HG03565 (cell line): ENCODE data around the gene ZNF765.
"Not testable (repeated sequence)": the region's sequence is repeated elsewhere in the genome, so short reads cannot be mapped to it uniquely, and the experiment has no call there.

Experiments used
- ATAC-seq: cut with Tn5 transposase; IDR thresholded peaks from one replicate; pipeline ENCODE4 v1.9.1; 2021; ENCODE audit warnings: mild to moderate bottlenecking, moderate library complexity; ENCODE audit not compliant: unreplicated experiment

Gene ZNF765

GRCh38 chr19:53394974-53395839, at the start of gene ZNF765:
Gene ZNF765, plus strand, starts transcription at chr19:53395149. Its CDS starts 2,867 bp downstream, at chr19:53398016.
- peak; percentile 82 for ATAC-seq

GRCh38 chr19:53355739-53356138, 39.2 kb upstream of the ZNF765 start:
- no peak for ATAC-seq

GRCh38 chr19:53357821-53358581, 36.9 kb upstream of the ZNF765 start:
- ATAC-seq, result no peak

GRCh38 chr19:53360056-53360455, 34.9 kb upstream of the ZNF765 start:
- ATAC-seq, result not testable (repeated sequence)

- peak; percentile 89 for ATAC-seq
Measured at GRCh38 chr19:53365134-53365898, 29.6 kb upstream of the ZNF765 start, which contains the start of gene ZNF525. Gene ZNF525, plus strand, starts transcription at chr19:53365705. Its CDS starts 6,577 bp downstream, at chr19:53372282.

GRCh38 chr19:53365899-53366493, 29.0 kb upstream of the ZNF765 start:
- ATAC-seq, result peak; percentile 22

GRCh38 chr19:53372196-53372595, 22.8 kb upstream of the ZNF765 start:
- ATAC-seq, result no peak

- ATAC-seq, result no peak
Measured at GRCh38 chr19:53374288-53374687, 20.7 kb upstream of the ZNF765 start.

- ATAC-seq, result no peak
Measured at GRCh38 chr19:53374743-53375142, 20.2 kb upstream of the ZNF765 start.

GRCh38 chr19:53381376-53381775, 13.6 kb upstream of the ZNF765 start:
- ATAC-seq, result no peak

GRCh38 chr19:53388168-53388567, 6.8 kb upstream of the ZNF765 start:
- ATAC-seq, result no peak

GRCh38 chr19:53388904-53389303, 6.0 kb upstream of the ZNF765 start:
- no peak for ATAC-seq

GRCh38 chr19:53389571-53389970, 5.4 kb upstream of the ZNF765 start:
- ATAC-seq, result no peak

GRCh38 chr19:53389978-53390377, 5.0 kb upstream of the ZNF765 start:
- ATAC-seq, result no peak

- no peak for ATAC-seq
Measured at GRCh38 chr19:53394522-53394973, 401 bp upstream of the ZNF765 start.

- not testable (repeated sequence) for ATAC-seq
Measured at GRCh38 chr19:53395840-53396524, 1.0 kb downstream of the ZNF765 start.

- ATAC-seq, result no peak
Measured at GRCh38 chr19:53396525-53396868, 1.5 kb downstream of the ZNF765 start.

- ATAC-seq, result not testable (repeated sequence)
Measured at GRCh38 chr19:53397918-53398317, 3.0 kb downstream of the ZNF765 start.

- no peak for ATAC-seq
Measured at GRCh38 chr19:53409505-53410204, 14.7 kb downstream of the ZNF765 start.
